ENCODE data around the gene BLID. TPM values are rescaled to one million over a fixed set of nuclear protein-coding genes. Genes with fewer than 3 reads are reported as not detected.

Gene BLID
- total RNA-seq, 1 donor from 2014 or later: 1.2 TPM

GRCh38 chr11:122105044-122105758 is 10.8 kb downstream of the BLID start:
- H2AFZ ChIP-seq (ENCODE audit: low read depth, low read length): no peak overlapping the region
- no peaks in the 10 kb centered on the region for H3K9me3 ChIP-seq (ENCODE audit: insufficient read depth, low read depth, low read length)
- H4K20me1 ChIP-seq (ENCODE audit: insufficient read depth, low read length): peaks cover 76% of the 10 kb centered on the region
- no peak overlapping the region for H3K4me3 ChIP-seq (ENCODE audit: insufficient read depth, low read depth, low read length)
- Mint-ChIP-seq H3K27ac (ENCODE audit: unreplicated experiment) (peak overlapping the region; percentile 54), H3K36me3 (ENCODE audit: low read depth, unreplicated experiment) (no peaks in the 10 kb centered on the region), H3K27me3 (ENCODE audit: low read depth, unreplicated experiment) (no peaks in the 10 kb centered on the region), H3K4me1 (ENCODE audit: low read depth, unreplicated experiment) (peaks cover 19% of the 10 kb centered on the region), H3K9me3 (ENCODE audit: unreplicated experiment) (peaks cover 1% of the 10 kb centered on the region), H3K4me3 (ENCODE audit: unreplicated experiment) (peak overlapping the region; percentile 29)
- peaks cover 99% of the 10 kb centered on the region for H3K79me2 ChIP-seq (ENCODE audit: insufficient read depth, low read length)
- H3K36me3 ChIP-seq (ENCODE audit: insufficient read depth, low read length): peaks cover 45% of the 10 kb centered on the region
- TF ChIP-seq EZH2 (IDR thresholded peaks at IDR 0.05; ENCODE audit: insufficient read depth, low read length) (no peak), CTCF (IDR thresholded peaks at IDR 0.05; ENCODE audit: insufficient read depth, low read depth, low read length) (no peak)
- H3K4me1 ChIP-seq (ENCODE audit: insufficient read depth, low read length): peaks cover 66% of the 10 kb centered on the region
- peak overlapping the region; percentile 48 for H3K9ac ChIP-seq (ENCODE audit: low read length)
- peak overlapping the region; percentile 95 for H3K27ac ChIP-seq (ENCODE audit: low read depth, low read length)
- peak; percentile 59 for DNase-seq (ENCODE audit: low read depth)
- no peak for FAIRE-seq
- no peaks in the 10 kb centered on the region for H3K27me3 ChIP-seq (ENCODE audit: insufficient read depth, low read length)
- peak overlapping the region; percentile 87 for H3K4me2 ChIP-seq (ENCODE audit: low read length)

- no peaks in the 10 kb centered on the region for H3K27me3 ChIP-seq (ENCODE audit: insufficient read depth, low read length)
- peaks cover 1% of the 10 kb centered on the region for H3K9me3 Mint-ChIP-seq (ENCODE audit: unreplicated experiment)
- H3K79me2 ChIP-seq (ENCODE audit: insufficient read depth, low read length): peaks cover 99% of the 10 kb centered on the region
- H3K9me3 ChIP-seq (ENCODE audit: insufficient read depth, low read depth, low read length): no peaks in the 10 kb centered on the region
- peaks cover 66% of the 10 kb centered on the region for H3K4me1 ChIP-seq (ENCODE audit: insufficient read depth, low read length)
- TF ChIP-seq EZH2 (IDR thresholded peaks at IDR 0.05; ENCODE audit: insufficient read depth, low read length) (no peak), CTCF (IDR thresholded peaks at IDR 0.05; ENCODE audit: insufficient read depth, low read depth, low read length) (no peak)
- peak overlapping the region; percentile 87 for H3K4me2 ChIP-seq (ENCODE audit: low read length)
- H3K4me1 Mint-ChIP-seq (ENCODE audit: low read depth, unreplicated experiment): peaks cover 19% of the 10 kb centered on the region
- H3K9ac ChIP-seq (ENCODE audit: low read length): peak overlapping the region; percentile 48
- peaks cover 44% of the 10 kb centered on the region for H3K36me3 ChIP-seq (ENCODE audit: insufficient read depth, low read length)
- peak; percentile 72 for FAIRE-seq
- peaks cover 76% of the 10 kb centered on the region for H4K20me1 ChIP-seq (ENCODE audit: insufficient read depth, low read length)
- H3K4me3 Mint-ChIP-seq (ENCODE audit: unreplicated experiment): no peak overlapping the region
- H3K27ac Mint-ChIP-seq (ENCODE audit: unreplicated experiment): no peak overlapping the region
- H2AFZ ChIP-seq (ENCODE audit: low read depth, low read length): no peak overlapping the region
- peak overlapping the region; percentile 95 for H3K27ac ChIP-seq (ENCODE audit: low read depth, low read length)
- no peak overlapping the region for H3K4me3 ChIP-seq (ENCODE audit: insufficient read depth, low read depth, low read length)
- DNase-seq (ENCODE audit: low read depth): no peak
- H3K36me3 Mint-ChIP-seq (ENCODE audit: low read depth, unreplicated experiment): no peaks in the 10 kb centered on the region
- H3K27me3 Mint-ChIP-seq (ENCODE audit: low read depth, unreplicated experiment): no peaks in the 10 kb centered on the region
These were observed 11.7 kb downstream of the BLID start for GRCh38 chr11:122104341-122104740.

GRCh38 chr11:122103726-122104125 is 12.3 kb downstream of the BLID start:
- H3K4me1 ChIP-seq (ENCODE audit: insufficient read depth, low read length): peaks cover 66% of the 10 kb centered on the region
- Mint-ChIP-seq H3K27ac (ENCODE audit: unreplicated experiment) (no peak overlapping the region), H3K9me3 (ENCODE audit: unreplicated experiment) (peaks cover 1% of the 10 kb centered on the region), H3K27me3 (ENCODE audit: low read depth, unreplicated experiment) (no peaks in the 10 kb centered on the region), H3K36me3 (ENCODE audit: low read depth, unreplicated experiment) (no peaks in the 10 kb centered on the region), H3K4me1 (ENCODE audit: low read depth, unreplicated experiment) (peaks cover 19% of the 10 kb centered on the region), H3K4me3 (ENCODE audit: unreplicated experiment) (no peak overlapping the region)
- no peak for TF ChIP-seq EZH2 (IDR thresholded peaks at IDR 0.05; ENCODE audit: insufficient read depth, low read length)
- H3K9me3 ChIP-seq (ENCODE audit: insufficient read depth, low read depth, low read length): no peaks in the 10 kb centered on the region
- H3K9ac ChIP-seq (ENCODE audit: low read length): peak overlapping the region; percentile 96
- peak overlapping the region; percentile 95 for H3K27ac ChIP-seq (ENCODE audit: low read depth, low read length)
- H4K20me1 ChIP-seq (ENCODE audit: insufficient read depth, low read length): peaks cover 72% of the 10 kb centered on the region
- no peak overlapping the region for H3K4me3 ChIP-seq (ENCODE audit: insufficient read depth, low read depth, low read length)
- no peak for DNase-seq (ENCODE audit: low read depth)
- peaks cover 42% of the 10 kb centered on the region for H3K36me3 ChIP-seq (ENCODE audit: insufficient read depth, low read length)
- FAIRE-seq: no peak
- H3K27me3 ChIP-seq (ENCODE audit: insufficient read depth, low read length): no peaks in the 10 kb centered on the region
- H2AFZ ChIP-seq (ENCODE audit: low read depth, low read length): no peak overlapping the region
- H3K79me2 ChIP-seq (ENCODE audit: insufficient read depth, low read length): peaks cover 99% of the 10 kb centered on the region
- H3K4me2 ChIP-seq (ENCODE audit: low read length): peak overlapping the region; percentile 87
